Stimulated activated CD4-positive, alpha-beta T cell treated with anti-CD3 and anti-CD28 coated beads, TNF-alpha, amount 100 ng/mL, for 1 hour (primary cell): ENCODE data around the gene MAP2K2.

Experiments
- DNase-seq, 3 donors: peaks; one replicate each; pipeline ENCODE4 v3.0.0-alpha.2; 2020; ENCODE audit warnings: low read depth in 3 of 3, low spot score in 1 of 3

The MAP2K2 gene

GRCh38 chr19:4081441-4082129 lies 42.3 kb downstream of the MAP2K2 start:
- DNase-seq: no peak

GRCh38 chr19:4080473-4080872 lies 43.4 kb downstream of the MAP2K2 start:
- no peak for DNase-seq

- no peak for DNase-seq
Observed at GRCh38 chr19:4077800-4078684, 45.9 kb downstream of the MAP2K2 start.

- no peak for DNase-seq
Observed at GRCh38 chr19:4077007-4077374, 46.9 kb downstream of the MAP2K2 start.

- no peak for DNase-seq
Observed at GRCh38 chr19:4075373-4075772, 48.5 kb downstream of the MAP2K2 start.

GRCh38 chr19:4071610-4072009 lies 52.3 kb downstream of the MAP2K2 start:
- no peak for DNase-seq

GRCh38 chr19:4069331-4069959 lies 54.5 kb downstream of the MAP2K2 start:
- no peak for DNase-seq

- no peak for DNase-seq
Observed at GRCh38 chr19:4068047-4068966, 55.6 kb downstream of the MAP2K2 start.

GRCh38 chr19:4067396-4068046 lies 56.4 kb downstream of the MAP2K2 start:
- DNase-seq: no peak

GRCh38 chr19:4066682-4067395 lies 57.1 kb downstream of the MAP2K2 start, which contains the start of gene ZBTB7A:
TSS of gene ZBTB7A (minus strand) at chr19:4066899. CDS start at chr19:4055232, 11,667 bp downstream.
- DNase-seq: peak in 2 of 3 donors; percentile 54 to 58

GRCh38 chr19:4066176-4066606 lies 57.7 kb downstream of the MAP2K2 start:
- peak in 1 of 3 donors; percentile 45 for DNase-seq

- DNase-seq: peak; percentile 92 to 97 (median 96)
Observed at GRCh38 chr19:4065430-4066175, 58.3 kb downstream of the MAP2K2 start.

GRCh38 chr19:4064496-4065260 lies 59.2 kb downstream of the MAP2K2 start:
- no peak for DNase-seq

- no peak for DNase-seq
Observed at GRCh38 chr19:4064149-4064495, 59.8 kb downstream of the MAP2K2 start.

GRCh38 chr19:4063369-4064148 lies 60.4 kb downstream of the MAP2K2 start:
- DNase-seq: no peak

GRCh38 chr19:4062419-4063368 lies 61.2 kb downstream of the MAP2K2 start:
- no peak for DNase-seq
